B cell (primary cell): Measurements from ENCODE around the gene IL11RA. TPM values are rescaled to one million over a fixed set of nuclear protein-coding genes. Genes with fewer than 3 reads are reported as not detected.

Experiments
- ATAC-seq: fragments of 200-7000 bp; cut with Tn5 transposase; one replicate; pipeline ENCODE4 v1.10.0; 2021; ENCODE audit warnings: low read depth, mild to moderate bottlenecking, moderate number of reproducible peaks, moderate library complexity
- CTCF ChIA-PET: fragments of 350-600 bp; sonication (Branson Sonifier 250); formaldehyde crosslinking; loops from one replicate; lab custom pipeline; 2021; ENCODE audit warnings: antibody characterized with exemption, inconsistent platforms; lab: Charles Lee
- POLR2A ChIA-PET: fragments of 350-600 bp; sonication (Branson Sonifier 250); formaldehyde crosslinking; loops from one replicate; lab custom pipeline; 2021; ENCODE audit warnings: antibody characterized with exemption; lab: Charles Lee
- DNase-seq: peaks from one replicate; pipeline ENCODE4 v3.0.0; 2013
- H2AFZ ChIP-seq: 2 replicates; pipeline ENCODE4 v1.6.1; 2012; ENCODE audit warnings: mild to moderate bottlenecking, low read depth, low read length; ENCODE audit not compliant: insufficient read depth, poor library complexity, severe bottlenecking
- H3K27ac ChIP-seq, 2 donors: 1 replicate in 1 of 2; 2 replicates in 1 of 2; pipeline ENCODE4 v1.5.1; 2012 to 2013; ENCODE audit warnings: low read length in 2 of 2, mild to moderate bottlenecking in 2 of 2, moderate library complexity in 1 of 2
- H3K27me3 ChIP-seq, 4 experiments: fragments of 200-600 bp in 1 of 4; sonication (generic) in 1 of 4; replicated peaks in 1 of 4; 1 replicate in 2 of 4; 2 replicates in 2 of 4; pipeline versions ENCODE4 v1.6.1 to v1.7.0; 2013 to 2016; ENCODE audit warnings: low read length in 3 of 4, mild to moderate bottlenecking in 2 of 4, mixed read lengths in 1 of 4, moderate library complexity in 1 of 4; ENCODE audit not compliant: insufficient read depth in 4 of 4, control insufficient read depth in 3 of 4; ENCODE audit errors: control extremely low read depth in 1 of 4
- H3K36me3 ChIP-seq, 2 experiments: replicated peaks in 1 of 2; 1 replicate in 1 of 2; 2 replicates in 1 of 2; pipeline versions ENCODE4 v1.6.1 to v1.7.1; 2013; ENCODE audit warnings: low read length in 1 of 2; ENCODE audit not compliant: insufficient read depth in 2 of 2, control insufficient read depth in 1 of 2; ENCODE audit errors: control extremely low read depth in 1 of 2, extremely low read depth in 1 of 2
- H3K4me1 ChIP-seq, 2 donors: fragments of 200-600 bp in 1 of 2; sonication (generic) in 1 of 2; 1 replicate in 1 of 2; 2 replicates in 1 of 2; pipeline versions ENCODE4 v1.5.1 to v1.6.1; 2013 to 2017; ENCODE audit warnings: low read length in 2 of 2; ENCODE audit not compliant: control insufficient read depth in 2 of 2, insufficient read depth in 2 of 2
- H3K4me2 ChIP-seq: replicated peaks from 2 replicates; pipeline ENCODE3; 2012; ENCODE audit warnings: mild to moderate bottlenecking, low read depth, low read length; ENCODE audit not compliant: poor library complexity, severe bottlenecking
- H3K4me3 ChIP-seq, 5 experiments: fragments of 200-600 bp in 1 of 5; sonication (generic) in 1 of 5; 1 replicate in 3 of 5; 2 replicates in 2 of 5; pipeline versions ENCODE4 v1.5.1 to v1.7.0; 2011 to 2016; ENCODE audit warnings: low read length in 4 of 5, mild to moderate bottlenecking in 4 of 5, low read depth in 2 of 5, control low read depth in 1 of 5, moderate library complexity in 1 of 5; ENCODE audit not compliant: insufficient read depth in 1 of 5; ENCODE audit errors: control extremely low read depth in 1 of 5, extremely low read depth in 1 of 5
- H3K79me2 ChIP-seq: fragments of 200-600 bp; sonication (generic); one replicate; pipeline ENCODE4 v1.6.0; 2016; ENCODE audit warnings: low read length; ENCODE audit not compliant: control insufficient read depth, insufficient read depth
- H3K9ac ChIP-seq: fragments of 200-600 bp; sonication (generic); 2 replicates; pipeline ENCODE4 v1.6.1; 2017; ENCODE audit warnings: mild to moderate bottlenecking, low read length, moderate library complexity
- H3K9me3 ChIP-seq, 3 donors: one replicate each; pipeline versions ENCODE4 v1.6.1 to v1.7.1; 2013; ENCODE audit warnings: low read length in 2 of 3; ENCODE audit not compliant: control insufficient read depth in 2 of 3, insufficient read depth in 1 of 3; ENCODE audit errors: control extremely low read depth in 1 of 3
- H4K20me1 ChIP-seq: 2 replicates; pipeline ENCODE4 v1.6.0; 2012; ENCODE audit warnings: mild to moderate bottlenecking, low read length; ENCODE audit not compliant: insufficient read depth, control insufficient read depth, poor library complexity, severe bottlenecking
- H3K27ac Mint-ChIP-seq: one replicate; pipeline ENCODE4 v1.8.0; 2021; ENCODE audit warnings: mixed read lengths
- H3K27me3 Mint-ChIP-seq: one replicate; pipeline ENCODE4 v1.8.0; 2021; ENCODE audit warnings: mixed read lengths
- H3K4me1 Mint-ChIP-seq: one replicate; pipeline ENCODE4 v1.8.0; 2021; ENCODE audit warnings: mixed read lengths
- H3K4me3 Mint-ChIP-seq: one replicate; pipeline ENCODE4 v1.8.0; 2021; ENCODE audit warnings: mixed read lengths
- H3K9me3 Mint-ChIP-seq: one replicate; pipeline ENCODE4 v1.8.0; 2022; ENCODE audit warnings: mixed read lengths; ENCODE audit not compliant: insufficient read depth
- CTCF ChIP-seq: fragments of 200-600 bp; IDR thresholded peaks from one replicate; pipeline ENCODE4 v1.8.0; 2022; ENCODE audit warnings: antibody characterized with exemption, mild to moderate bottlenecking
- EZH2 ChIP-seq: IDR thresholded peaks from 2 replicates; pipeline ENCODE4 v1.6.1; 2012; ENCODE audit warnings: borderline replicate concordance, low read depth, mild to moderate bottlenecking, moderate library complexity, low read length; ENCODE audit not compliant: insufficient read depth, poor library complexity, severe bottlenecking
- WGBS: methylation state at CpG from one replicate; pipeline ENCODE4 v1.1.5; 2013; ENCODE audit warnings: missing lambda C conversion rate; ENCODE audit not compliant: insufficient coverage; 5-methylcytosine and 5-hydroxymethylcytosine counted together
- intact Hi-C: fragments of 100-400 bp; cut with micrococcal nuclease; formaldehyde crosslinking; loops from one replicate; pipeline ENCODE4 v1.10.0; 2022
- polyA plus RNA-seq: library from polyadenylated mRNA; depleted of rRNA; stranded (reverse); fragments of >200 nt; gene quantifications from 2 replicates; pipeline ENCODE4 v1.2.3, GENCODE V29; 2012
- total RNA-seq, 2 donors: library from RNA; stranded (reverse); fragments of 120-200 nt in 1 of 2; gene quantifications; 1 replicate in 1 of 2; 2 replicates in 1 of 2; pipeline versions ENCODE4 v1.2.3 to v1.2.4, GENCODE V29; 2013 to 2022

Gene IL11RA
- total and polyA plus RNA-seq, 2 donors (not counting 1 experiment from before 2014, with no cell fraction given), result 47.3 to 58.0 TPM

GRCh38 chr9:34647084-34647403 is 4.9 kb upstream of the IL11RA start:
- intact Hi-C loops, result no loop called here
- Histone ChIP-seq H3K27ac (peak overlapping the region; percentile 47 to 64), H3K27me3 (no peaks in the 10 kb centered on the region), H3K9ac (peak overlapping the region; percentile 85), H3K9me3 (no peaks in the 10 kb centered on the region), H3K4me2 (peak overlapping the region; percentile 80), H3K4me1 (peaks cover 16 to 17% of the 10 kb centered on the region in 2 donors), H3K36me3 (peaks cover 0 to 18% of the 10 kb centered on the region in 2 experiments), H3K79me2 (peaks cover 19% of the 10 kb centered on the region), H2AFZ (peak overlapping the region; percentile 90), H3K4me3 (peak overlapping the region; percentile 79 to 98 (median 87)), H4K20me1 (peaks cover 14% of the 10 kb centered on the region)
- DNase-seq (no peak), ATAC-seq (no peak)
- POLR2A ChIA-PET, result interaction anchor here (0.6 to 2.8 kb wide), 5 partner anchors 9 to 35 kb away, joined by 3 to 31 read pairs (median 9); partner anchors contain the start of genes DCTN3, RPP25L and SIGMAR1
- no peaks in the 10 kb centered on the region for H3K9me3 Mint-ChIP-seq
- peaks cover 29% of the 10 kb centered on the region for H3K4me1 Mint-ChIP-seq
- WGBS, result 2% methylated on average over 8 of the region's 8 CpGs
- H3K27ac Mint-ChIP-seq, result peak overlapping the region; percentile 94
- TF ChIP-seq CTCF, result no peak
- TF ChIP-seq EZH2, result no peak
- no peaks in the 10 kb centered on the region for H3K27me3 Mint-ChIP-seq
- CTCF ChIA-PET, result interaction anchor here (0.9 to 3.3 kb wide), 9 partner anchors 9 to 243 kb away, joined by 3 to 36 read pairs (median 10); partner anchors contain the start of genes CCL27, DCTN3 and SIGMAR1
- H3K4me3 Mint-ChIP-seq, result peak overlapping the region; percentile 97

DNA sequence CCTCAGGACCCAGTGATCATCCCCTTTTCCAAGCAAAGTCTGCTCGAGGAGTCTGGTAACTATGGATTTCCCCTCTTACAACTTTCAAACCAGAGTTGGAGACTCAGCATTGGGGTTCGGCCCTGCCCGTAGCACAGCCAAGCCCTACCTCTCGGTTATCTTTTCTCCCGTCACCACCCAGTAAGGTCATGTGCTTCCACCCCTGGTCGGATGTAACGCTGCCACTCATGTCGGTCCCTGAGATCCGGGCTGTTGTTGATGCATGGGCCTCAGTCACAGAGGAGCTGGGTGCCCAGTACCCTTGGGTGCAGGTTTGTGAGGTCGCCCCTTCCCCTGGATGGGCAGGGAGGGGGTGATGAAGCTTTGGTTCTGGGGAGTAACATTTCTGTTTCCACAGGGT is 4.3 kb upstream of the IL11RA start:
- WGBS, result 83% methylated on average over 10 of the region's 10 CpGs
- no peaks in the 10 kb centered on the region for H3K27me3 Mint-ChIP-seq
- intact Hi-C loops, result no loop called here

More for the DNA sequence above, 4.3 kb upstream of the IL11RA start:
- Histone ChIP-seq H3K27ac (no peak overlapping the region), H2AFZ (peak overlapping the region; percentile 90), H3K4me3 (peak overlapping the region in 4 of 5 experiments; percentile 79 to 98 (median 91)), H3K9me3 (no peaks in the 10 kb centered on the region), H3K9ac (peak overlapping the region; percentile 85), H3K4me1 (peaks cover 16 to 17% of the 10 kb centered on the region in 2 donors), H3K27me3 (no peaks in the 10 kb centered on the region), H3K79me2 (peaks cover 19% of the 10 kb centered on the region), H4K20me1 (peaks cover 14% of the 10 kb centered on the region), H3K4me2 (peak overlapping the region; percentile 80), H3K36me3 (peaks cover 0 to 18% of the 10 kb centered on the region in 2 experiments)
- ATAC-seq (no peak), DNase-seq (no peak)
- ChIA-PET CTCF (interaction anchor here (0.8 to 3.3 kb wide), 6 partner anchors 9 to 55 kb away, joined by 6 to 36 read pairs (median 21); partner anchors contain the start of genes CCL27 and SIGMAR1), POLR2A (interaction anchor here (0.6 to 2.8 kb wide), 3 partner anchors 8 to 17 kb away, joined by 9 to 31 read pairs (median 13); partner anchors contain the start of gene SIGMAR1)
- H3K9me3 Mint-ChIP-seq, result no peaks in the 10 kb centered on the region
- peaks cover 35% of the 10 kb centered on the region for H3K4me1 Mint-ChIP-seq
- peak overlapping the region; percentile 97 for H3K4me3 Mint-ChIP-seq
- peak overlapping the region; percentile 94 for H3K27ac Mint-ChIP-seq
- TF ChIP-seq CTCF (no peak), EZH2 (no peak)
